HCT116 (cell line): ENCODE results near the gene CRIM1. TPM values are rescaled to one million over a fixed set of nuclear protein-coding genes. Genes with fewer than 3 reads are reported as not detected.
A peak's percentile ranks its signal among the peaks of the same experiment; 100 is the strongest.

Experiments
- ATAC-seq: fragments of 200-7000 bp; cut with Tn5 transposase; 2 replicates; pipeline ENCODE4 v1.9.1; 2020; ENCODE audit warnings: mild to moderate bottlenecking, moderate library complexity
- BruUV-seq: library from RNA; stranded (reverse); fragments of 400-500 nt; replicated peaks from 2 replicates; lab custom pipeline; 2021; lab: Mats Ljungman, UMichigan
- CTCF ChIA-PET: fragments of 300-600 bp; sonication (Branson Sonifier 250); formaldehyde crosslinking; loops from one replicate; lab custom pipeline; 2021; ENCODE audit warnings: antibody characterized with exemption; lab: Charles Lee
- POLR2A ChIA-PET: fragments of 300-600, 350-600 bp; sonication (Branson Sonifier 250); formaldehyde crosslinking; loops from one replicate; lab custom pipeline; 2021; ENCODE audit warnings: antibody characterized with exemption; lab: Charles Lee
- RAD21 ChIA-PET, 2 experiments: fragments of 300-600 bp; sonication (Branson Sonifier 250); formaldehyde crosslinking; loops; one replicate each; lab custom pipeline; 2023; ENCODE audit warnings: low total read pairs in 2 of 2; ENCODE audit not compliant: uncharacterized antibody in 2 of 2, unreplicated experiment in 2 of 2, low non-redundant PET in 1 of 2; lab: Charles Lee
- DNase-seq: peaks from one replicate; pipeline ENCODE4 v3.0.0-alpha.2; 2010; ENCODE audit warnings: low read depth, low spot score
- H2AFZ ChIP-seq: fragments of 200-600 bp; shearing (Covaris generic), sonication (generic); 2 replicates; pipeline ENCODE4 v1.6.1; 2017; ENCODE audit warnings: low read depth, mixed run types, mixed read lengths, antibody characterized with exemption, low read length; ENCODE audit not compliant: poor library complexity, severe bottlenecking
- H3K27ac ChIP-seq: 2 replicates; pipeline ENCODE4 v1.5.1; 2012; ENCODE audit warnings: low read depth, low read length
- H3K27me3 ChIP-seq: fragments of 200-600 bp; sonication (generic); 2 replicates; pipeline ENCODE4 v1.6.1; 2016; ENCODE audit warnings: mixed run types, low read length, mixed read lengths; ENCODE audit not compliant: insufficient read depth
- H3K36me3 ChIP-seq, 2 experiments: fragments of 200-500 bp in 1 of 2; fragments of 200-600 bp in 1 of 2; sonication (Bioruptor generic) in 1 of 2; sonication (generic) in 1 of 2; 2 replicates each; pipeline versions ENCODE4 v1.5.1 to v1.6.1; 2014 to 2016; ENCODE audit warnings: low read length in 2 of 2, inconsistent platforms in 1 of 2, mixed read lengths in 1 of 2, mixed run types in 1 of 2; ENCODE audit not compliant: insufficient read depth in 2 of 2, control insufficient read depth in 1 of 2
- H3K4me1 ChIP-seq, 2 experiments: fragments of 200-600 bp in 1 of 2; sonication (generic) in 1 of 2; 2 replicates each; pipeline versions ENCODE4 v1.5.1 to v1.6.1; 2012 to 2017; ENCODE audit warnings: low read length in 2 of 2, inconsistent platforms in 1 of 2, mild to moderate bottlenecking in 1 of 2, mixed read lengths in 1 of 2, mixed run types in 1 of 2, moderate library complexity in 1 of 2; ENCODE audit not compliant: insufficient read depth in 2 of 2, control insufficient read depth in 1 of 2
- H3K4me2 ChIP-seq: fragments of 200-600 bp; sonication (generic); 2 replicates; pipeline ENCODE4 v1.6.1; 2017; ENCODE audit warnings: mixed run types, low read length, mixed read lengths
- H3K4me3 ChIP-seq, 2 experiments: fragments of 200-600 bp in 1 of 2; sonication (generic) in 1 of 2; replicated peaks in 1 of 2; 2 replicates each; pipeline ENCODE4 v1.5.1; 2011 to 2016; ENCODE audit warnings: low read length in 2 of 2, control low read depth in 1 of 2, low read depth in 1 of 2, mild to moderate bottlenecking in 1 of 2, mixed read lengths in 1 of 2, mixed run types in 1 of 2
- H3K79me2 ChIP-seq: fragments of 200-600 bp; sonication (generic); 2 replicates; pipeline ENCODE4 v1.6.1; 2017; ENCODE audit warnings: mild to moderate bottlenecking, mixed run types, low read length, moderate library complexity, mixed read lengths; ENCODE audit not compliant: insufficient read depth
- H3K9ac ChIP-seq: fragments of 200-600 bp; sonication (generic); 2 replicates; pipeline ENCODE4 v1.6.1; 2016; ENCODE audit warnings: low read length, mixed read lengths
- H3K9me2 ChIP-seq: fragments of 200-600 bp; sonication (generic), shearing (Covaris generic); 2 replicates; pipeline ENCODE4 v1.6.1; 2017; ENCODE audit warnings: mixed run types, mild to moderate bottlenecking, moderate library complexity; ENCODE audit not compliant: insufficient read depth
- H3K9me3 ChIP-seq, 2 experiments: fragments of 200-500 bp in 1 of 2; fragments of 200-600 bp in 1 of 2; sonication (Bioruptor generic) in 1 of 2; sonication (generic) in 1 of 2; 2 replicates each; pipeline ENCODE4 v1.6.1; 2014 to 2017; ENCODE audit warnings: low read length in 2 of 2, mixed read lengths in 2 of 2, inconsistent platforms in 1 of 2, low read depth in 1 of 2, mild to moderate bottlenecking in 1 of 2, mixed run types in 1 of 2, moderate library complexity in 1 of 2; ENCODE audit not compliant: control insufficient read depth in 1 of 2, insufficient read depth in 1 of 2
- H4K20me1 ChIP-seq: fragments of 200-600 bp; sonication (generic), shearing (Covaris generic); 2 replicates; pipeline ENCODE4 v1.6.1; 2017; ENCODE audit warnings: mixed run types, mild to moderate bottlenecking, moderate library complexity; ENCODE audit not compliant: insufficient read depth
- CEBPB ChIP-seq: IDR thresholded peaks from 2 replicates; pipeline ENCODE4 v1.6.1; 2012; ENCODE audit warnings: low read depth
- POLR2A ChIP-seq: IDR thresholded peaks from 2 replicates; pipeline ENCODE4 v1.7.0; 2011; ENCODE audit warnings: borderline replicate concordance; ENCODE audit not compliant: insufficient read depth, insufficient read length; ENCODE audit errors: extremely low read depth
- RAD21 ChIP-seq: IDR thresholded peaks from 2 replicates; pipeline ENCODE4 v1.6.1; 2012; ENCODE audit warnings: low read depth, mild to moderate bottlenecking
- REST ChIP-seq: IDR thresholded peaks from 2 replicates; pipeline ENCODE4 v1.6.1; 2012; ENCODE audit warnings: low read depth
- intact Hi-C: fragments of 100-400 bp; cut with micrococcal nuclease; formaldehyde crosslinking; loops from 2 replicates; pipeline ENCODE4 v1.10.0; 2022
- total RNA-seq: library from RNA; stranded (reverse); gene quantifications from one replicate; pipeline ENCODE4 v1.2.1, GENCODE V29; 2021; ENCODE audit not compliant: unreplicated experiment

Gene CRIM1
- total RNA-seq, 1 experiment from 2014 or later, result 27.2 TPM

GRCh38 chr2:36371928-36372391 lies 16.4 kb downstream of the CRIM1 start (continued):
- TF ChIP-seq REST, result no peak
- peak; percentile 25; the same call in 1 of the 2 replicates for TF ChIP-seq RAD21

- no peak overlapping the region for H2AFZ ChIP-seq
- ChIA-PET POLR2A (no interaction called here), CTCF (interaction anchor here (1.3 kb wide), 1 partner anchor 20 kb away, joined by 4 read pairs; no protein-coding TSS in a partner anchor), RAD21 (no interaction called here)
- peaks cover 73 to 97% of the 10 kb centered on the region in 2 experiments for H3K4me1 ChIP-seq
- no peaks in the 10 kb centered on the region for H3K9me3 ChIP-seq
- intact Hi-C loops, result no loop called here
- H3K36me3 ChIP-seq, result no peaks in the 10 kb centered on the region
- H3K4me2 ChIP-seq, result peak overlapping the region; percentile 87
- peaks cover 97% of the 10 kb centered on the region for H3K79me2 ChIP-seq
- H3K27ac ChIP-seq, result no peak overlapping the region; the same call in 1 of the 2 replicates
- no peaks in the 10 kb centered on the region for H3K9me2 ChIP-seq
- no peaks in the 10 kb centered on the region for H3K27me3 ChIP-seq
- H3K9ac ChIP-seq, result no peak overlapping the region; the same call in 1 of the 2 replicates
- TF ChIP-seq CEBPB, result peak; percentile 67
- no peak for TF ChIP-seq POLR2A
- H3K4me3 ChIP-seq, result no peak overlapping the region
- DNase-seq (no peak), ATAC-seq (no peak)
- no TSS peak for BruUV-seq
- H4K20me1 ChIP-seq, result no peaks in the 10 kb centered on the region
Observed at GRCh38 chr2:36373149-36373926, 17.8 kb downstream of the CRIM1 start.
